Stimulated activated CD8-positive, alpha-beta memory T cell treated with anti-CD3 and anti-CD28 coated beads, Interleukin-12 subunit alpha, Interleukin-12 subunit beta, amount 100 ng/mL, for 4 hours (primary cell): Measurements from ENCODE around the gene ZNF654.
"Not testable (repeated sequence)": the region's sequence is repeated elsewhere in the genome, so short reads cannot be mapped to it uniquely, and the experiment has no call there.

Experiments used
- DNase-seq: peaks from one replicate; pipeline ENCODE4 v3.0.0-alpha.2; 2020; ENCODE audit warnings: low read depth

ZNF654 gene

GRCh38 chr3:88058581-88059379, at the start of gene ZNF654, which contains the start of gene CGGBP1:
TSS of gene ZNF654 (plus strand) at chr3:88059255. CDS start at chr3:88059320, 65 bp downstream.
TSS of gene CGGBP1 (minus strand) at chr3:88059005. CDS start at chr3:88055976, 3,029 bp downstream.
- peak; percentile 98 for DNase-seq

- no peak for DNase-seq
Measured at GRCh38 chr3:88010810-88011209, 48.2 kb upstream of the ZNF654 start.

- DNase-seq = no peak
Measured at GRCh38 chr3:88013592-88013991, 45.5 kb upstream of the ZNF654 start.

DNA sequence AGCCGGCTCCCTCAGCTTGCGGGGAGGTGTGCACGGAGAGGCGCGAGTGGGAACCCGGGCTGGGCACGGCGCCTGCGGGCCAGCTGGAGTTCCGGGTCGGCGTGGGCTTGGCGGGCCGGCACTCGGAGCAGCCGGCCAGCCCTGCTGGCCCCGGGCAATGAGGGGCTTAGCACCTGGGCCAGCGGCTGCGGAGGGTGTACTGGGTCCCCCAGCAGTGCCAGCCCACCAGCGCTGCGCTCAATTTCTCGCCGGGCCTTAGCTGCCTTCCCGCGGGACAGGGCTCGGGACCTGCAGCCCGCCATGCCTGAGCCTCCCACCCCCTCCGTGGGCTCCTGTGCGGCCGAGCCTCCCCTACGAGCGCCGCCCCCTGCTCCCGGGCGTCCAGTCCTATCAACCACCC, 43.4 kb upstream of the ZNF654 start:
- not testable (repeated sequence) for DNase-seq

GRCh38 chr3:88019024-88019423, 40.0 kb upstream of the ZNF654 start:
- DNase-seq = no peak

DNA sequence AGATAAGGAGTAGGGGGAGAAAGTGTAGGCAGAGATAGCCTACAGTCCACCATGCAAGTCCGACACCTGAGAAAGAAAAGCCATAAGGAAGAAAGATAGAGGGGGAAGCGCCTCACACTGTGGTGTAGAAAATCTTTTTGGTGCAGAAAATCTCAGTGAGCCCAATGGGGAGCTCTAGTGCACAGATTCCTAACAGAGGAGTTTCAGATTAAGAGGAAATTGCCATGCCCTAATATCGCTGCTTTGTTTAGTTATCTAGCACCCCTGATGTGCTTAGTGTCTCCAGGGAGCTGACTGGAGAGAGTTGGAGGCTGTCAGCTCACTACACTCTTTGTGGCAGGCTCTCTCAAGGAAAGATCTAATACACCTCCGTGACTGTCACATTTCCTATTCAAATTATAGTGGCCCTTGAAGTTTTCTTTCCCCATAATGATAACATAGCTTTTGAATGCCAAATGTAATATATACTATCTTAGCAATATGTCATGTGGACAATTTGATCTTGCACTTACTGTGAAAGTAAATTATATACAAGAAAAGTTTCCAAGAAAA, 34.0 kb upstream of the ZNF654 start:
- no peak for DNase-seq

DNA sequence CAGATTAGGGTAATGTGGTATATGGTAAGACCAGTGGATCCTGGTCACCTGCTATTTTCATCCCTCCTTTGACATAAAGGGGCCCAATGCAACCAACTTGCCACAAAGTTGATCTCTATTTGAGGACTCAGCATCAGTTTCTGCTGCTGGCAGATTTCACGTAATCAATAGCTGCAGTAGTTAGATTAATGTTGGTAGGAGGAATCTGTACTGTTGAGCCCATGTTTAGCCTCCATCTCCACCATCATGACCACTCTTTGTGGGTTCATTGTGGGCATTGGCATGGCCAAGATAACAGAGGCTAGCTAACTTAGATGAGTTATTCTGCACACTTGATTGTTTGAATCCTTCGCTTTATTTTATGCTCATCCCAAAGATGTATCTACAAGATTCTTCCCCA, 30.2 kb upstream of the ZNF654 start:
- no peak for DNase-seq

GRCh38 chr3:88030210-88030609, 28.8 kb upstream of the ZNF654 start:
- no peak for DNase-seq

- no peak for DNase-seq
Measured at GRCh38 chr3:88031642-88032077, 27.4 kb upstream of the ZNF654 start.

- DNase-seq = no peak
Measured at GRCh38 chr3:88032245-88032644, 26.8 kb upstream of the ZNF654 start.

- no peak for DNase-seq
Measured at GRCh38 chr3:88033079-88033478, 26.0 kb upstream of the ZNF654 start.

DNA sequence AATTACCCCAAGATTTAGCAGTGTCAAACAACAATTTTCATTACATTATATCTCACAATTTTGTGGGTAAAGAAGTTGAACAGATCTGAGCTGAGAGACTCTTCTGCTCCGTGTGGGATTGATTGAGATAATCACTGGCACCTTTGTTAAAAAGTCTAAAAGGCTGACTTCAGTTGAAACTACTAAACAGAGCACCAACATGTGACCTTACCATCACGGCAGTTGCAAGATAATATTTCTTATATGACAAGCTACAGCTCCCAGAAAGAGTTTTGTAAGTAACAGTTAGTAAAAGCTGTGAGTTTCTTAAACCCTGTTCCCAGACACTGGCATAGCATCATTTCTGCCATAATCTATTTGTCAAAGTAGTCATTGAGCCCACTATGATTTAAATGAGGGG, 25.2 kb upstream of the ZNF654 start:
- DNase-seq = no peak

DNA sequence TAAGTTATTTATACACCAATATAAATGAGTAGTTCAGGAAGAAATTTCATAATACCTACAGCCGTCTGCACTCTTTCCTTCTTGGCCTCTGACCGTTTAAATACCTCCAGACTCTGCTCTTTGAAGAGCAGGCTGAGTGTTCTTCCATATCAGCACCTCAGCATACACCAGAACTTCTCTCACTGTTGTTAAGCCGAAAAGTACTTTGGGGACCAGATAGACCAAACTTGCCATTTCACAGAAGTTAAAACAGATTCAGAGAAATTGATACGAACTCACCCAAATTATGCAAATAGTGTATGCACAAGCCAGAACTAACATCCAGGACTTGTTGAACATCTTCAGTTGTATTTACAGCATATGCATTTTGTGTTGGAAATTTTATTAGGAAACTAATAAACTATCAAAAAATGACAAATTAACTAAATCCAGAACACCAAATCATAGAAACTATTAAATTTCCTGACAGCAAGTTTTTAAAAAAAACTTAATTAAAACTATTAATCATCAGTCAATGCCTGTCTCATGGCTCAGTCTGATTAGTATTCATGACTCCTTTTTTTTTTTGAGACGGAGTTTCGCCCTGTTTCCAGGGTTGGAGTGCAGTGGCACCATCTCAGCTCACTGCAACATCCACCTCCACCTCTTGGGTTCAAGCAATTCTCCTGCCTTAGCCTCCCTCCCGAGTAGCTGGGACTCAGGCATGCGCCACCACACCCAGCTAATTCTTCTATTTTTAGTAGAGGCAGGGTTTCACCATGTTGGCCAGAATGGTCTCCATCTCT, 24.4 kb upstream of the ZNF654 start:
- DNase-seq = no peak

DNA sequence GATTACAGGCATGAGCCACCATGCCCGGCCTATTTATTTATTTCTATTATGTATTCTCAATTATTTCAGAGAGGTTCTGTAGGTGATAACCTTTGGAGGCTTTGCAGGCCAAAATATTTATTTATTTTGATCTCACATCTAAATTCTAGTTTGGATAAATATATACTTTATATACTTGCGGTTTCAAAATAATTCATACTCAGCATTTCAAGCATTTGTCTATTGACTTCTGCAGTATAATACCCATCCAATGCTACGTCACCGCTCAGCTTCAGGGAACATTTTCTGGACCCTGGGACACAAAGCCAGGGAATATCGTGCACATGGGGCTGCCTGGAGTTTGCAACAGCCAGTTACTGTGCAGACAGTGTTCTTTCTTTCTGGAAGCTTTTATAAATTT, 22.8 kb upstream of the ZNF654 start:
- DNase-seq = no peak

DNA sequence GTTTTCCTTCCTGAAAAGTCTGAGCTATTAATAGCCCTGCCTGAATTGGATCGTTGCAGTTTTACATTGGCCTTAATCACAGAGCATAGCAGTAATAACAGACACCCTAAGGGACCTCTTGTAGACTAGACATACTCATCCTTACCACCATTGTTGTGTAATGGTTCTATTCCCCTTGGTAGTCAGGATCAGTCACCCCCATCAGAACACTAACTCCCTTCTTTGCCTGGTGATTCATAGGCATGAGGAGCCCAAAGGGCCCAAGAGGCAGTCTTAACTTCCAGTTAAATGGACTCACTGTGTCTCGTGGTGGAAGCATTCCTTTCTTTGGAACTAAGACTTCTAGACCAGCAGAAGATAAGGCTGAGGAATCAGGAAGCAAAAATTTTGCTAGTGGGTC, 20.5 kb upstream of the ZNF654 start:
- DNase-seq = no peak

- DNase-seq = no peak
Measured at GRCh38 chr3:88040529-88040928, 18.5 kb upstream of the ZNF654 start.

DNA sequence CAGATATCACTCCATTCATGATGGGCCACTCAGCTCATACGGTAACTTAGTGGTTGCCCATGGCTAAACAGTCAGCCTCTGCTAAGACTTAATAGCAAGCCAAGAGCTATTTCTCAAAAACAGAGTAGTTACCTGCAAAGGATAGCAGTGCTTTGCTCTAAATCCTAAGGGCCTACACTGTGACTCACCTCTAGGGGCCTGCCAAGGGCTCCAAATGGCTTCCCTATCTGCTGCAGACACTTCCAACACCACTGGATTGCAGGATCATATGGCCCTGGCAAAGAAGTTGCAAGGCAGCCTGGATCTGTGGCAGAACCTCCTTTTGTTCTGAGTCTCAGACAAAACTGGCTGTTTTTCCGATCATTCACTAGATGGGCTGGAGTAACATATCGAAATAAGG, 18.1 kb upstream of the ZNF654 start:
- DNase-seq = no peak

DNA sequence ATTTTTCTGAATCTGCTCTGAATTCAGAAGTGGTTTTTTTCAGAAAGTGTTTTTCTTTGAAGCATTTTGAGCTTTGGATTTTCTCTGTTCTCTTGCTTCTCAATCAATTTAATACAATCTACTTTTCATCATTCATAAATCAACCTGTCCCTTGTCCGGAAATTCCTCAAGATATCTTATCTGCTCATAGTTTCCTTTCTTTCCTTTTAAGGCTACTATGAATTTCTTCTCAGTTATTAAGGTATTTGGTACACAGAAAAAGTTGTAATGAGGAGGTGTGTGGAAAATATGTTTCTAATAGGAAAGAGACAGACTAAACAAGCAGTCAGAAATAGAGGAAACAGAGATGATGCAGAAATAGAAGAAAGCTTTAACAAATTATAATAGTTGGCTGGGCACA, 14.6 kb upstream of the ZNF654 start:
- no peak for DNase-seq

- no peak for DNase-seq
Measured at GRCh38 chr3:88046766-88047165, 12.3 kb upstream of the ZNF654 start.

DNA sequence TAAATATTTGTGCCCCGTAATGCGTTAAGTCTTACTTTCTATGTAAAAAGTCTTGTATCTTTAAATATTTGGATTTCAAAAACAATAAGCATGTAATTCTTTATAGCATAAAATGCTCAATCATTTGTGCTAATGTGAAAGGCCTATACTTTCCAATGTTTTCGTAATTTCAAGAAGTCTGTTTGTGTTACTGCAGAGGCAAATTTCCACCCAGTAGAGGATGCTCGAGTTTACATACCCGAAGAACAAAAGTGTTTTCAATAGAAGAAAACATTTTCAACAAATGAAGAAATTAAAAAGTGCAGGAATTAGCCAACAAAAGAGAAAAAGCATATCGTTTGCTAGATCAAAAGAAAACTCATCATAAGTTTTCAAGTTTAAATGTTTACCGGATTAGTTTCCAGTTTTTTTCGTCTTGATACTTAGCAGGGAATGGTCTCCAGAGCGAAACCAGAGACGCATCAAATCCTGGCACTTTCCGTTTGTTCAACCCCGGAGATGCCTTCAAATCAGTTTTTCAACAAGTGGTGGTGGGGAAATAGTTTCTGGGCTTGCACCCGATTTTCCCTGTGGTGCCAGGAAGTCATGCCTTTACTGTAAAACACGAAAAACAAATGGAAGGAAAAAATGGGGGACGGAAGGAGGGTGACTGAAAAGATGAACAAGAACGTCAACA, 1.3 kb upstream of the ZNF654 start:
- no peak for DNase-seq

DNA sequence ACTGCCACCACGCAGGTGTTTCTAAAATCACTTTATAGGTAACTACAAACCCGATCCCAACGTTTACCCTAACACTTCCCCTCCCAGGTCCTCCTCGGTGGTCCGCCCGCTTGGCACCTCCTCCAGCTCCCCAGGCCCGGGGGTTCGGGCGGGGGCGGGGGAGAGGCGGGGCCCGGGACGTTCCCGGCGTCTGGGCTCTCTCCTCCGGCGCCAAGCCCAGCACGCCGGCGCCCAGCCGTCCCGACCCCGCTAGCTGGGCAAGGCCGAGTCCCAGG, 812 bp upstream of the ZNF654 start:
- no peak for DNase-seq

DNA sequence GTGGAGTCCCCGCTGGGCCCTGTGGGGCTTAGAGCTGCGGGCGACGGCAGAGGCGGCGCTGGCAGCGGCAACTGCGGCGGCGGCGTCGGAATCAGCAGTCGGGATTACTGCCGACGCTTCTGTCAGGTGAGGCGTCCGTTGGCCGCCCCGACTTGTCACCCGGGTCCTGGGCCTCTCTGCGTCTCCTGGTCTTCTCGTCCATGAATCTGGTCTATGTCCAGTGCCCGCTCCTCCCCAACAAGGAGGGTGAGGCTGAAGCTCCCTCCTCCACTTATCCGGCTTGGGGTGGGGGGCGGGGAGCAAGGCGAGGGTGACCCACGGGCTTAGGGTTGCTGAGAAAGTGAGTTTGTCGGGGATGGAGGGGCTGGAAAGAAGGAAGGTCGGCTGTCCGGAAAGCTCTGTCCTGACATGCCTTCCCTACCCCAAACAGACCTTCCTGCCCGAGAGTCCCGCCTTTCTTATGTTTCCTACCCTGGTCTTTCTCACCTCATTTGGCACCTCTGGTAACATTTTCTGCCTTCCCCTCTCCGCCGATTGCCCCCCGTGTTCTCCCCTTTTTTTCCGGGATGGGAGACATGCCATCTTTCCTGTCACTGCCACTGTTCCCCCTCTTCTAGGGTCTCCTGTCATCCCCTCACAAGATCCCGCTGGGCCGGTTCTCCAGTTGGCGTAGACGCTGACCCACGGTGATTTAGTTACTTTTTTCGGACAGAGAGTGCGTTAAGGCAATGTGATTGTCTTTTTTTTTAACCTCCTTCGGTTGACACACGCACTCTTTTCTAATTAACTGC, 520 bp downstream of the ZNF654 start:
- peak; percentile 7 for DNase-seq
